ENCODE measurements around the gene NDUFS6.
"Not testable (repeated sequence)": the region's sequence is repeated elsewhere in the genome, so short reads cannot be mapped to it uniquely, and the experiment has no call there.

Gene NDUFS6

DNA sequence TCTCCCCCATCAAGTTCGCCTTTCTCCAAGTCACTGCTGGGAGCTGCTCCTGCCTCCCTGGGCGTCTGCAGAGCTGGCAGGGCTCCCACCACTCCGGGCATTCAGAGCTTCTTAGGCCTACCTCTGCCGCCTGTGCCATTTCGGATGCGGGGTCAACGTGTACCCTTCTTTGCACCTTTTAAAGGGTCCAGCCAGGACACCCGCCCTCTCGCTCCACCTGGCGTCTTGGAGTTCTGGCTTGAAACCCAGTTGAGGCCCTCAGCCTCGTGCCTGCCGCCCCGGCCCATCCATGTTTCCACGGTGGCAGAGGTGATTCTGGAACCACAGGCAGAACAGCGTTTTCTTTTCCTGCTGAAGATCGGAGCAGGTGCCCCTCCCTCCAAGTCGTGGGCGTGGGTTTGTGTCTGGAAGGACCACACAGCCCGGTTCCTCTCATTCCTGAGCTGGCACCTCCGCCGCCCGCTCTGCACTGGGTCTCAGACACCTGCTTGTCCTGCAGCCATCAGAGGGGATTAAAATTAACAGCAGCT is 32.9 kb downstream of the NDUFS6 start:
- DNase-seq (ENCODE audit: low spot score): no peak

DNA sequence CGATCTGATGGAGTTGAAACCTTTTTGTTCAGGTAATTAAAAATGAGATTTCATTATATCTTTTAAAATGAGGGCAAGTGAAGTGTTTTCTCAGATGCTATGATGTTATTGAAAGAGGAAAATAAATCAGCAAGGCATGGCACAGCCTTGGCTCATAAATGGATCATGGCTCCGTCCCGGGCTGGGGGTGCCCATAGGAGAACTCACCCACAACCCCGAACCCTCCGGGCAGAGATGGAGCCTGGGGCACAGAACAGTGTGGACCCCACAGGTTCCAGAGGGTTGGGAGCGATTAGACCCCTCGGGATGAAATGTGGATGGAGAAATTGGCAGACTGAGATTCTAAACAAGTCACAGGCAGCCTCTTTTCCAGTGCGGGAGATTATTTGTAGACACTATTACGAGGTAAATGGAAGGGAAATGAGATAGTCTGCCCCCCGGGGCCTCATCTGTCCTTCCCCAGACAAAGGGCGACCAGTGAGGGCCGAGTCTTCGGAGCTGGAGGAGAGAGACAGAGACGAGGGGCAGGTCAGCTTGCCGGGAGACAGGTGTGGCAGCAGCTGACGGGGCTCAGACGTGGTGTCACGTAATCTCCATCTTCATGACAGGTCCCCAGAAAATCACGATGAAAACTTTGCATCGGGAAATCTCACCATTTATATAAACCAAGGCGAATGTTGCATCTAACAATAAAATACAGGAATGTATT is 33.7 kb downstream of the NDUFS6 start:
- no peak for DNase-seq (ENCODE audit: low spot score)

- DNase-seq (ENCODE audit: low spot score): no peak
Measured at GRCh38 chr5:1835431-1835830, 34.2 kb downstream of the NDUFS6 start.

DNA sequence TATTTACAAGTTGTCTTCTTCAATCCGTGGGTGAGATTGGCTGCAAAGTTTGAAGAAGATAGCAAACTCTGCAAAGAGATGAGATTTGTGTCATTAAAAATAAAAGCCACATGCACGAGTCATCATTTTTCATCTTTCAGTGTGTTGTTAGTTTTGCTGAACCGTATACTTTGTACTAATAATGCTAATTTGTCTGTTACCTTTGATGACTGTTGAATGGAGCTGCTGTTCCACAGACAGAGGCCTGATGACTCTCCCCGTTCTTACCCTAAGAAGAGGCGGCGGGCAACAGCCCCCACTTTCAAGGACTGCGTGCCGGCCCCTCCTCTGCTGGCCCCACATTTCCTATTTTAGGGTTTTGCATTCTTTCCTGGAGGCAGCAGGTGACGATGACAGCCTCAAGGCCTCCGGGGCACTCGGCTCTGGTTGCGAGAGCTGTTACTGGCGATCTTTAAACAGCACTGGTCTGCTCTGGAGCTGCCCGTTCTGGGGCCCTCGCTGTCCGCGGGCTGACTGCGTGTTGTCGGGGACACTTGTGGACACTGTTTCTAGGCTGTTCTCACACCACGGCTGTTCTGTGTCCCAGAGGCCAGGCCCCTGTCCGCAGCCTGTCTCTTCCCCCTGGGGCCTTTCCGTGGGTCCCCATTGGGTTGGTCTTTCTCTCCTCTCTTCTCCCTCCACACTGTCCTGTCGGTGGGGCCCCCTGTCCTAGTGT is 35.1 kb downstream of the NDUFS6 start:
- no peak for DNase-seq (ENCODE audit: low spot score)

GRCh38 chr5:1836891-1837880 is 36.0 kb downstream of the NDUFS6 start:
- DNase-seq (ENCODE audit: low spot score): no peak

DNA sequence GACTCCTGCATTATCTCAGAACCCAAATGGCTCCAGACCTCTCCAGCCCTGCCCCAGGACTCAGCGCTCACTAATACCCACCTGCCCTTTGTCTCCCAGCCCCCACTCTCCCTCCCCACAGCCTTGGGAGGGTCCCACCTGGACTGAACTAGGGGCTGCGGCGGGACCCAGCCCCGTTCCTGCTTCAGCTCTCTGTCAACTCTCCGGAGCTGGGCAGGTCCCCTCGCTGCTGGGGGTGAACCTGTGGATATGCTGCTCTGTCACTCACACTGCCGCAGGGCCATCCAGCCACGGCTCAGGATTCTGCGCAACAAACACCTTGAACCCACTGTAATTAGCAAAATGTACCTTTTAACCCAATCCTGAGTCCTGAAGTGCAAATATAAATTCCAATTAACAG is 36.8 kb downstream of the NDUFS6 start:
- no peak for DNase-seq (ENCODE audit: low spot score)

GRCh38 chr5:1840071-1840547 is 38.9 kb downstream of the NDUFS6 start:
- DNase-seq (ENCODE audit: low spot score): no peak

- no peak for DNase-seq (ENCODE audit: low spot score)
Measured at GRCh38 chr5:1840741-1841521, 39.7 kb downstream of the NDUFS6 start.

GRCh38 chr5:1842004-1842819 is 41.0 kb downstream of the NDUFS6 start:
- no peak for DNase-seq (ENCODE audit: low spot score)

DNA sequence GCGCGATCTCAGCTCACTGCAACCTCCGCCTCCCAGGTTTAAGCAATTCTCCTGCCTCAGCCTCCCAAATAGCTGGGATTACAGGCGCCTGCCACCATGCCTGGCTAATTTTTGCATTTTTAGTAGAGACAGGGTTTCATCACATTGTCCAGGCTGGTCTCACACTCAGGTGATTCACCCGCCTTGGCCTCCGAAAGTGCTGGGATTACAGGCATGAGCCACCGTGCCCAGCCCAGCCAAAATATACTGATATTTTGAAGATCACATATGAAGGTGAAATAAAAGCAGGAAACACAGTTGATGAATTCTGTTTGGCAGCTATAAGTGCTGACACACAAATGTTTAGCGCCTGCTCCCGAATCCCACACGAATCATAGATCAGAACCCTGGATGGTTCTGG is 42.6 kb downstream of the NDUFS6 start:
- not testable (repeated sequence) for DNase-seq (ENCODE audit: low spot score)

DNA sequence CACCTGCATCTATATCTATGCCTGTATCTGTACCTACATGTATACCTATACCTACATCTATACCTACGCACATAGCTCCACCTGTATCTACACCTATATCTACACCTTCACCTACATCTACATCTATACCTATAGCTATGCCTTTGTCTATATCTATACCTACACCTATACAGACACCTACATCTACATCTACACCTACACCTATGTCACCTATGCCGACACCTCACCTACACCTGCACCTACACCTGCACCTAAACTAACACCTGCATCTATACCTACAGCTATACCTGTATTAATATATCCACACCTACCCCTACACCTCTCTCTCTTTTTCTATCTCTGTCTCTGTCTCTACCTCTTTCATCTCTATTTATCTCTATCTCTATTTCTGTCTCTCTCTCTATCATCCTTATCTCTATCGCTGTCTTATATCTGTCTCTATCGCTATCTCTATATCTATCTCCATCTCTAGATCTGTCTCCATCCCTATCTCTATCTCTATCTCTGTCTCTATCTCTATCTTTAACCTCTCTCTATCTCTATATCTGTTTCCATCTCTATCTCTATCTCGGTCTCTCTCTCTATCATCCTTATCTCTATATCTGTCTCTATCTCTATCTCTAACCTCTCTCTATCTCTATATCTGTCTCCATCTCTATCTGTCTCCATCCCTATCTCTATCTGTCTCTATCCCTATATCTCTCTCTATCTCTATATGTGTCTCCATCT is 43.7 kb downstream of the NDUFS6 start:
- DNase-seq (ENCODE audit: low spot score): no peak

GRCh38 chr5:1845696-1846095 is 44.5 kb downstream of the NDUFS6 start:
- DNase-seq (ENCODE audit: low spot score): no peak

DNA sequence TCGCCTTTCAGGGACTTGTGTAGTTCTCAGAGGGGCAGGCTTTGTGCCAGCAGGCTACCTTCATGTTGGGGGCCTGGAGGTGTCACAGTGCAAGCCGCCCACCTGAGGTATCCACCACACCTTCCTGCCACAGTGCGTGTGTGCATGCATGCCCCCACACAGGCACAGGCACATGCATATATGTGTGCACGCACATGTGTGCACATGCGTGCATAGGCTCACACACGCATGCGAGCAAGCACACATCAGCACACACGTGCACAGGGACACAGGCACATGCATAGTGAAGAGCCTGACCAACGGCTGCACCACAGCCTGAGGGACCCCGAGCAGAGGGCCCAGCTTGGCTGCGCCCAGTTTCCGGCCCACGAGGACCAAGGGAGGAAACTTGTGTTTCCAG is 45.4 kb downstream of the NDUFS6 start:
- no peak for DNase-seq (ENCODE audit: low spot score)

DNA sequence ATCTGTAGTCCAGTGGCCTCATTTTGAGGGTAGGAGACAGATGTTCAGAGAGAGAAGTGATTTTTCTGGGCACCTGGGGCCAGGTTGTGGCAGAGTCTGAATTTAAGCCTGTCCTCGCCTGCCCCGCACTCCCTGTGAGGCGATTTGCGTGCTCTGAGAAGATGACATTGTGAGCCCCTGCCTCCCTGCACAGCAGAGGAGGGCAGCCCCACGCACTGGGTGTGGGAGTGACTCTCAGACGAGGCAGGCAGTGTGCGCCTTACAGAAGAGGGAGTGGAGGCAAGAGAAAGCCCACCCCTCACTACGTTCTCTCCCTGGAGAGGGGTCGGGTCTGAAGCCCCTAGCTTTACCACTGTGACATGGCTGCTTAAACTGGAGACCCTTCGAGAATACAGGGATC is 45.8 kb downstream of the NDUFS6 start:
- no peak for DNase-seq (ENCODE audit: low spot score)

DNA sequence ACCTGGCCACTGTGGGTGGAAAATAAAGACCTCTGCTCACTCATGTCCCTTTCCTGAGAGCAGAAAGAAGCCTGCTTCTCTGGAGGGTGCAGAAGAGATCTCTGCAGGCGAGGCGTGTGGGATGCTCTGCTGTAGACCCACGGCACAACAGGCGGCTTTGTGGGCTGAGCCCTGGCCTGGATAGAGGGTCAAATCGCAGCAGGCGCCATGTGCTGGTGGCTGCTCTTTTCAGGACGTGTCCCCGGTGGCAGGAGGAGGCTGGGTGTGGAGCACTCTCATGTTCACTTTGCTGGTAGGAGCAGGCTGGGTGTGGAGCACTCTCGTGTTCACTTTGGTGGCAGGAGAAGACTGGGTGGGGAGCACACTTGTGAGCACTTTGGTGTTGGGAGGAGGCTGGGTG is 46.4 kb downstream of the NDUFS6 start:
- no peak for DNase-seq (ENCODE audit: low spot score)

DNA sequence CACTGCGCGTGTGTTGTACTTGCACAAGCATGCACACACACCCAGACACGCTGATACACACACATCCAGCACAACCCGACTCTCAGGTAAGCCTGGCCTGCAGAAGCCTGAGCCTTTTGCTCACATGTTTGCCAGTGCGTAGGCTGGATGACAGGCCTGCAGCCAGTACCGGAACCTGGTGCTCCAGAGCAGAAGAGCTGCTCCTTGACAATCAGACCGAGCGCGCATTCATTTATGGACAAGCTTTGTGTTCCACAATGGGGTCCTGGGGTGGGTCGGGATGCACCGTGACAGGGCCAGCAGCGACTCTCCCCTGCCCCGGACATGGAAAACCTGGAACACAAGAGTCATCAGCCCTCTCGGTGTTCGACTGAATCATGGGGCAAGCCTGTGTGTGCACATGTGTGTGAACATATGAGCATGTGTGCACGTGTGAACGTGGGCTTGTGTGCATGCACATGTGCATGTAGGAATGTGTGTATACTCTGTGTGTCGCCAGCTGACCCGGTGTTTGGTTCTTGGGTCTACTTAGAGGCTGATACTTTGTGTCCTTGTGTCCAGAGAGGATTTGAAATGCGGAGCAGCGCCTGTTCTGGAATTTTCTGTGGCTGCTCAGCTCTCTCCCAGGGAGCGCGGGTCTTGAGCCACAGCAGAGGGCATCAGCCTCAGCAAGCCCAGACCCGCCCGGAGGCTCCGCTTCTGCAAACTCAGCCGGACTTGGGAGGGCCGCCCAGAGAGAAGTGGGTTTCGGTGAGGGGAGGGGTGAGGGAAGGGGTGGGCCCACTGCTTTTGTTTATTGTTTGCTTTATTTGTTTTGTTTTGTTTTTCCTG is 49.3 kb downstream of the NDUFS6 start:
- DNase-seq (ENCODE audit: low spot score): no peak

DNA sequence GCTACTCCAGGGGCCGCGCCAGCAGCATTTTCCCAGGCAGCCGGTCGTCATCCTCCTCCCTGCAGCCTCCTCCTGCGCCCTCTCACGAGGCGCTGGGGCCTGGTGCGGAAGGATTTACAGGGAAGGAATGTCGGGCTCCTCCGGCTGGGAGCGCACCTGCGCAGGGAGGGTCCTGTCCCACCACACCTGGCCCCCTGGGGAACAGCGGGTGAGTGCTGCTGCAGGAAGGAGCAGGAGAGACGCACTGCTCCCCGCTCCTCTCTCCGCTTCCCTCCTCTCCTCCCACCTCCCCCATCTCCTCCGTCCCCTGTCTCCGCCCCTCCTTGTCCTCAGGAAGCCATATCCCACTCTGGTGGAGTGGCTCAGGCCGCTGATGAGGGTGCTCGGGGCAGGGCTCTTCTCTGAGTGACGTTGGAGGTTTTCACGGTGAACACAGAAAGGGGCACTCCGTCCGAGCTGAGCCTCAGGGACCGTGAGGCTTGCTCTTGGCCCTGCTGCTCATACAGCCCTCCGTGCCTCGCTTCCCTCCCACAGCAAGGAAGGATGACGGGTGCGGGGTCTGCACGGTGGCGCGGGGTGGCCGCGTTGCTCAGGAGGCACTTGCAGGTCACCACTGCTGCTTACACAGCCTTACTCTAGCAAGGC is 50.2 kb downstream of the NDUFS6 start:
- no peak for DNase-seq (ENCODE audit: low spot score)

DNA sequence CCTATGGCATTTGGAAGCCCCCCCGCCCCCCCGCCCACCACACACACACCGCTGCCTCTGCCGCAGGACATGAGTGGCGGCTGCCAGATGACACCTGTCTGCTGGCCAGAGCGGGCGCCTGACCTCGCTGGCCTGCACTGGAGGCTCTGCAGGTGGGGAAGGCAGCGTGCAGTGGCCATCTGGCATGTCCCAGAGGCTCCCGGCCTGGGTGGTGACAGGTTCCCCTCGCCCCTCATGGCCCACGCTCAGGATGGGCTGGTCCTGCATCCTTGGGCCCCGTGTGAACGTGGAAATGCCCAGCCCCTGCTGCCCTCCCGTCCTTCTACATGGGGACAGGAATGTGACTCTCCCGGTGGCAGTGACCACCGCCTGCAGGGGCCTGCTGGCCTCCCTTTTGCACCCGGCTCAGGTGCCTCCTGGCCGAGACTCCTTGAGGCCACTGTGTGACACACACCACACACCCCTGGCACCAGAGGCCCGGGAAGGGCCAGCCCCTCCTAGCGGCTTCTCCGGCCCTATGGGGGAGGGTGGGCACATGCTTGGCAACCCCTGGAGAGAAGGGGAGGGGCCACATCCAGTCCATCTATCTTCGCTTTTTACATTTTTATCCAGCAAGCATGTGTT is 51.2 kb downstream of the NDUFS6 start:
- no peak for DNase-seq (ENCODE audit: low spot score)

All from globus pallidus (tissue), 1 donor.